Mucosa of rectum (tissue), 2 donors: Measurements from ENCODE around the gene LYRM2.
A peak's percentile ranks its signal among the peaks of the same experiment; 100 is the strongest.

Source experiments
- H3K27ac ChIP-seq, 2 donors: one replicate each; pipeline ENCODE4 v1.7.0; 2013; ENCODE audit warnings: inconsistent platforms in 2 of 2, low read depth in 2 of 2, low read length in 2 of 2
- H3K27me3 ChIP-seq, 2 donors: one replicate each; pipeline ENCODE4 v1.7.0; 2013; ENCODE audit warnings: low read length in 2 of 2; ENCODE audit not compliant: control insufficient read depth in 2 of 2, insufficient read depth in 2 of 2
- H3K36me3 ChIP-seq, 2 donors: one replicate each; pipeline ENCODE4 v1.7.0; 2013; ENCODE audit warnings: low read length in 2 of 2; ENCODE audit not compliant: control insufficient read depth in 2 of 2, insufficient read depth in 2 of 2
- H3K4me1 ChIP-seq, 2 donors: one replicate each; pipeline ENCODE4 v1.7.0; 2013; ENCODE audit warnings: low read length in 2 of 2, mild to moderate bottlenecking in 1 of 2; ENCODE audit not compliant: control insufficient read depth in 2 of 2, insufficient read depth in 2 of 2
- H3K4me3 ChIP-seq, 2 donors: one replicate each; pipeline ENCODE4 v1.7.0; 2013; ENCODE audit warnings: low read length in 2 of 2
- H3K9ac ChIP-seq, 2 donors: one replicate each; pipeline ENCODE4 v1.7.0; 2013; ENCODE audit warnings: low read length in 2 of 2, low read depth in 1 of 2, mild to moderate bottlenecking in 1 of 2
- H3K9me3 ChIP-seq, 2 donors: one replicate each; pipeline ENCODE4 v1.7.0; 2013; ENCODE audit warnings: low read length in 2 of 2; ENCODE audit not compliant: control insufficient read depth in 2 of 2
- donor health status: healthy.
- donor health status: Normal muscosa, but diverticular disease.

LYRM2 gene

GRCh38 chr6:89638320-89639195 lies at the start of gene LYRM2:
LYRM2 (minus strand) TSS chr6:89638747; CDS start chr6:89638716, 31 bp downstream.
- no peaks in the 10 kb centered on the region for H3K27me3 ChIP-seq
- H3K36me3 ChIP-seq, result peaks cover 4 to 15% of the 10 kb centered on the region in 2 donors
- peak within 1 kb of the TSS; percentile 88 to 96 for H3K9ac ChIP-seq
- peak within 1 kb of the TSS; percentile 93 to 95 for H3K27ac ChIP-seq
- no peaks in the 10 kb centered on the region for H3K9me3 ChIP-seq
- H3K4me3 ChIP-seq, result peak within 1 kb of the TSS; percentile 96 to 100
- H3K4me1 ChIP-seq, result peaks cover 6 to 12% of the 10 kb centered on the region in 2 donors

GRCh38 chr6:89688328-89688727 lies 49.8 kb upstream of the LYRM2 start:
- H3K9me3 ChIP-seq, result no peaks in the 10 kb centered on the region
- peaks cover 66 to 87% of the 10 kb centered on the region in 2 donors for H3K36me3 ChIP-seq
- no peak overlapping the region for H3K4me3 ChIP-seq
- H3K27ac ChIP-seq, result no peak overlapping the region
- no peaks in the 10 kb centered on the region for H3K27me3 ChIP-seq
- no peak overlapping the region for H3K9ac ChIP-seq
- H3K4me1 ChIP-seq, result no peaks in the 10 kb centered on the region

GRCh38 chr6:89685311-89685710 lies 46.8 kb upstream of the LYRM2 start:
- Histone ChIP-seq H3K36me3 (peaks cover 58 to 79% of the 10 kb centered on the region in 2 donors), H3K27me3 (no peaks in the 10 kb centered on the region), H3K4me1 (no peaks in the 10 kb centered on the region)

GRCh38 chr6:89682991-89683390 lies 44.4 kb upstream of the LYRM2 start:
- H3K4me1 ChIP-seq, result no peaks in the 10 kb centered on the region
- no peak overlapping the region for H3K4me3 ChIP-seq
- H3K36me3 ChIP-seq, result peaks cover 67 to 83% of the 10 kb centered on the region in 2 donors
- H3K9me3 ChIP-seq, result no peaks in the 10 kb centered on the region
- H3K27ac ChIP-seq, result no peak overlapping the region
- H3K9ac ChIP-seq, result no peak overlapping the region
- no peaks in the 10 kb centered on the region for H3K27me3 ChIP-seq

More at GRCh38 chr6:89685311-89685710, 46.8 kb upstream of the LYRM2 start:
- no peak overlapping the region for H3K27ac ChIP-seq
- H3K9me3 ChIP-seq, result no peaks in the 10 kb centered on the region
- H3K9ac ChIP-seq, result no peak overlapping the region
- no peak overlapping the region for H3K4me3 ChIP-seq

GRCh38 chr6:89681983-89682564 lies 43.5 kb upstream of the LYRM2 start:
- Histone ChIP-seq H3K4me1 (no peaks in the 10 kb centered on the region), H3K36me3 (peaks cover 67 to 81% of the 10 kb centered on the region in 2 donors), H3K9ac (no peak overlapping the region), H3K4me3 (no peak overlapping the region), H3K27me3 (no peaks in the 10 kb centered on the region), H3K9me3 (no peaks in the 10 kb centered on the region), H3K27ac (no peak overlapping the region)

- Histone ChIP-seq H3K4me3 (no peak overlapping the region), H3K36me3 (peaks cover 68 to 78% of the 10 kb centered on the region in 2 donors), H3K4me1 (no peaks in the 10 kb centered on the region), H3K9ac (no peak overlapping the region), H3K27me3 (no peaks in the 10 kb centered on the region), H3K27ac (no peak overlapping the region), H3K9me3 (no peaks in the 10 kb centered on the region)
Measured at GRCh38 chr6:89680551-89680950, 42.0 kb upstream of the LYRM2 start.

- H3K36me3 ChIP-seq, result peaks cover 68 to 78% of the 10 kb centered on the region in 2 donors
- H3K9ac ChIP-seq, result no peak overlapping the region
- no peaks in the 10 kb centered on the region for H3K4me1 ChIP-seq
- H3K27me3 ChIP-seq, result no peaks in the 10 kb centered on the region
- no peak overlapping the region for H3K27ac ChIP-seq
- H3K4me3 ChIP-seq, result no peak overlapping the region
- no peaks in the 10 kb centered on the region for H3K9me3 ChIP-seq
Measured at GRCh38 chr6:89680150-89680549, 41.6 kb upstream of the LYRM2 start.

GRCh38 chr6:89679215-89680120 lies 40.9 kb upstream of the LYRM2 start:
- Histone ChIP-seq H3K9ac (no peak overlapping the region), H3K4me1 (no peaks in the 10 kb centered on the region), H3K36me3 (peaks cover 69 to 77% of the 10 kb centered on the region in 2 donors), H3K4me3 (no peak overlapping the region), H3K27ac (no peak overlapping the region), H3K9me3 (no peaks in the 10 kb centered on the region), H3K27me3 (no peaks in the 10 kb centered on the region)

GRCh38 chr6:89678531-89678930 lies 40.0 kb upstream of the LYRM2 start:
- H3K27ac ChIP-seq, result no peak overlapping the region
- peaks cover 75 to 78% of the 10 kb centered on the region in 2 donors for H3K36me3 ChIP-seq
- no peaks in the 10 kb centered on the region for H3K9me3 ChIP-seq
- H3K4me1 ChIP-seq, result no peaks in the 10 kb centered on the region
- H3K27me3 ChIP-seq, result no peaks in the 10 kb centered on the region
- no peak overlapping the region for H3K4me3 ChIP-seq
- no peak overlapping the region for H3K9ac ChIP-seq
